Nephron progenitor cell (in vitro differentiated cells): Measurements from ENCODE around the gene ASIP.
"Not testable (repeated sequence)": the region's sequence is repeated elsewhere in the genome, so short reads cannot be mapped to it uniquely, and the experiment has no call there.

Source experiments
- DNase-seq: peaks from one replicate; pipeline ENCODE4 v3.0.0; 2021
- H3K27ac Mint-ChIP-seq: 2 replicates; pipeline ENCODE4 v1.8.0; 2021; ENCODE audit warnings: mild to moderate bottlenecking, moderate library complexity, mixed read lengths
- H3K27me3 Mint-ChIP-seq: 2 replicates; pipeline ENCODE4 v1.8.0; 2021; ENCODE audit warnings: mild to moderate bottlenecking, low read depth, mixed read lengths; ENCODE audit not compliant: poor library complexity
- H3K36me3 Mint-ChIP-seq: 2 replicates; pipeline ENCODE4 v1.8.0; 2021; ENCODE audit warnings: low read depth, mixed read lengths
- H3K4me1 Mint-ChIP-seq: 2 replicates; pipeline ENCODE4 v1.8.0; 2021; ENCODE audit warnings: mixed read lengths
- H3K4me3 Mint-ChIP-seq: 2 replicates; pipeline ENCODE4 v1.8.0; 2021; ENCODE audit warnings: mild to moderate bottlenecking, moderate library complexity, mixed read lengths
- H3K9me3 Mint-ChIP-seq: 2 replicates; pipeline ENCODE4 v1.8.0; 2021; ENCODE audit warnings: mild to moderate bottlenecking, moderate library complexity, mixed read lengths
- TF ChIP-seq, protein P1 (sequence below): fragments of 200-600 bp; sonication (generic); IDR thresholded peaks from 2 replicates; pipeline ENCODE4 v1.5.0; 2021; ENCODE audit warnings: antibody characterized with exemption

Gene ASIP

DNA sequence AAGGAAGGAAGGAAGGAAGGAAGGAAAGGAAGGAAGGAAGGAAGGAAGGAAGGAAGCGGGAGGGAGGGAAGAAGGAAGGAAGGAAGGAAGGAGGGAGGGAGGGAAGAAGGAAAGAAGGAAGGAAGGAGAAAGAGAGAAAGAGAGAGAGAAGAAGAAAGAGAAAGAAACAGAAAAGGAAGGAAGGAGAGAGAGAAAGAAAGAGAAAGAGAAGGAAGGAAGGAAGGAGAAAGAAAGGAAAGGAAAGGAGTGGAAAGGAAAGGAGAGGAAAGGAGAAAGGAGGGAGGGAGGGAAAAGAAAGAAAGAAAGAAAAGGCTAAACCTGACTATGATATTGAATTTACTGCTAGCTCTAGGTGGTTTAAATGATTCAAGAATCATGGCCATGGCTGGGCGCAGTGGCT, 5.3 kb upstream of the ASIP start:
- Mint-ChIP-seq H3K27ac (no peak overlapping the region), H3K9me3 (peaks cover 59% of the 10 kb centered on the region), H3K4me3 (no peak overlapping the region), H3K36me3 (peaks cover 19% of the 10 kb centered on the region), H3K27me3 (peaks cover 14% of the 10 kb centered on the region), H3K4me1 (no peaks in the 10 kb centered on the region)
- TF ChIP-seq, protein P1, sequence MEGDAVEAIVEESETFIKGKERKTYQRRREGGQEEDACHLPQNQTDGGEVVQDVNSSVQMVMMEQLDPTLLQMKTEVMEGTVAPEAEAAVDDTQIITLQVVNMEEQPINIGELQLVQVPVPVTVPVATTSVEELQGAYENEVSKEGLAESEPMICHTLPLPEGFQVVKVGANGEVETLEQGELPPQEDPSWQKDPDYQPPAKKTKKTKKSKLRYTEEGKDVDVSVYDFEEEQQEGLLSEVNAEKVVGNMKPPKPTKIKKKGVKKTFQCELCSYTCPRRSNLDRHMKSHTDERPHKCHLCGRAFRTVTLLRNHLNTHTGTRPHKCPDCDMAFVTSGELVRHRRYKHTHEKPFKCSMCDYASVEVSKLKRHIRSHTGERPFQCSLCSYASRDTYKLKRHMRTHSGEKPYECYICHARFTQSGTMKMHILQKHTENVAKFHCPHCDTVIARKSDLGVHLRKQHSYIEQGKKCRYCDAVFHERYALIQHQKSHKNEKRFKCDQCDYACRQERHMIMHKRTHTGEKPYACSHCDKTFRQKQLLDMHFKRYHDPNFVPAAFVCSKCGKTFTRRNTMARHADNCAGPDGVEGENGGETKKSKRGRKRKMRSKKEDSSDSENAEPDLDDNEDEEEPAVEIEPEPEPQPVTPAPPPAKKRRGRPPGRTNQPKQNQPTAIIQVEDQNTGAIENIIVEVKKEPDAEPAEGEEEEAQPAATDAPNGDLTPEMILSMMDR = no peak
- no peak for DNase-seq

DNA sequence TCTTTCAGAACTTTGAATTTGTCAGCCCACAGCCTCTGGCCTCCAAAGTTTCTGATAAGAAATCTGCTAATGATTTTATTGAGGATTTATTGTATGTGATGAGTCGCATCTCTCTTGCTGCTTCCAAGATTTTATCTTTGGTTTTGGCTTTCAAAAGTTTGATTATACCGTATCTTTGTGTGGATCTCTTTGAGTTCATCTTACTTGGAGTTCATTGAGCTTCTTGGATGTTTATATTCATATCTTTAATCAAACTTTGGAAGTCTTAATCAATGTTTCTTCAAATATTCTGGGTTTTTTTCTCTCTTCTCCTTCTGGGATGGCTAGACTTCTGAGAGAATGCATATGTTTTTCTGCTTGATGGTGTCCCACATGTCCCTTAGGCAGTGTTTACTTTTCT, 3.3 kb upstream of the ASIP start:
- peaks cover 7% of the 10 kb centered on the region for H3K4me1 Mint-ChIP-seq
- TF ChIP-seq, protein P1 = no peak
- no peak overlapping the region for H3K27ac Mint-ChIP-seq
- peaks cover 19% of the 10 kb centered on the region for H3K36me3 Mint-ChIP-seq
- H3K4me3 Mint-ChIP-seq = no peak overlapping the region
- H3K9me3 Mint-ChIP-seq = peaks cover 49% of the 10 kb centered on the region
- DNase-seq = no peak
- peaks cover 11% of the 10 kb centered on the region for H3K27me3 Mint-ChIP-seq

DNA sequence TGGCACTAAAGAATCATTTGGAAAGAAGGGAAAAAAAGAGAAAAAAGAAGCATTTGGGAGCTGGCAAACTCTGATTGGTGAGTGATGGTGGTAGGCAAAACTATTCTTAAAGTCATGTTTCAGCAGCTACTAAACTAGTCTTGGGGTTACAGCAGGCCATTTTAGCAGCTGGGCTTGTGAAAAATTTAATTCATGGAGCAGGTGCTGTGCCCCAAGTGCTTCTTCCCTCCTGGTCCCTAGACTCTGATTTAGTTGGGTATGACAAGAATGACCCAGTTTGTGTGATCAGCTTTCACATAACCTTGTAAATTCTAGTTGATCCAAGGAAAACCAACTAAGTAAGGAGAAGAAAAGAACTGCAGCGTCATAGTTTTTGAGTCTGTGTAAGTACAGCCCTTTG, 1.1 kb upstream of the ASIP start:
- Mint-ChIP-seq H3K36me3 (peaks cover 19% of the 10 kb centered on the region), H3K27ac (no peak overlapping the region), H3K4me3 (no peak overlapping the region), H3K4me1 (peaks cover 10% of the 10 kb centered on the region), H3K27me3 (peaks cover 8% of the 10 kb centered on the region), H3K9me3 (peaks cover 43% of the 10 kb centered on the region)
- DNase-seq = no peak
- TF ChIP-seq, protein P1 = no peak

DNA sequence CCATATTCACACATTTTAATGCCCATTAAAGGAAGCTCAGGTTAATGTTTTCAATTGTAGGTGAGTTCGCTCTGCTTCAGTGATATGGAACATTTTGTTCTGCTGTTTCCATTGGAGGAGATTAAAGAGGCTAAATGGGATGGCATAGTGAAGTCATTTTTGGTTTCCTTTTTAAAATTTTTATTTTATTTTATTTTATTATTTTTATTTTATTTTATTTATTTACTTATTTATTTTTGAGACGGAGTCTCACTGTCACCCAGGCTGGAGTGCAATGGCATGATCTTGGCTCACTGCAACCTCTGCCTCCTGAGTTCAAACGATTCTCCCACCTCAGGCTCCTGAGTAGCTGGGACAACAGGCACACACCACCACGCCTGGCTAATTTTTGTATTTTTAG, 792 bp downstream of the ASIP start:
- peaks cover 19% of the 10 kb centered on the region for H3K36me3 Mint-ChIP-seq
- H3K27ac Mint-ChIP-seq, DNase-seq, H3K4me1 Mint-ChIP-seq, H3K27me3 Mint-ChIP-seq, H3K4me3 Mint-ChIP-seq: not testable (repeated sequence)
- peaks cover 29% of the 10 kb centered on the region for H3K9me3 Mint-ChIP-seq

DNA sequence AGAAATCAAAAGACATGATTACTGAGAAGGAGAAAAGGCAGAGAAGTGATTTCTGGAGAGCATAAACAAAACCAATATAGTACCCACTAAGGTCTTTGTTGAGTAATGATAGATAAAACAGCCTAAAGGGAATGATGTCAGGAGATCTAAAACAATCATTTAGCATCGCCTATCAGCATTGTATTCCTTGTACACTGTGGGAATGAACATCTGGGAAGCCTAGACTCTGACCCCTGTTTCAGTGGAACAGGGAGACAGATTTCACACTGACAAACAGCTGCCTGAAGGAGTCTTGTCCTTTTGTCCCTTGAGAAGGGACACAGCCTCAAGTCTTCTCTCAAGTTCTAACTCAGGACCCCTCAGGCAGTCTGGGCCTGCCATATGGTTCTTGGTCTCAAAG, 1.7 kb downstream of the ASIP start:
- peaks cover 10% of the 10 kb centered on the region for H3K4me1 Mint-ChIP-seq
- H3K27me3 Mint-ChIP-seq = peaks cover 6% of the 10 kb centered on the region
- H3K27ac Mint-ChIP-seq = no peak overlapping the region
- H3K36me3 Mint-ChIP-seq = peaks cover 12% of the 10 kb centered on the region
- peaks cover 20% of the 10 kb centered on the region for H3K9me3 Mint-ChIP-seq
- TF ChIP-seq, protein P1 = no peak
- DNase-seq = no peak
- H3K4me3 Mint-ChIP-seq = no peak overlapping the region

DNA sequence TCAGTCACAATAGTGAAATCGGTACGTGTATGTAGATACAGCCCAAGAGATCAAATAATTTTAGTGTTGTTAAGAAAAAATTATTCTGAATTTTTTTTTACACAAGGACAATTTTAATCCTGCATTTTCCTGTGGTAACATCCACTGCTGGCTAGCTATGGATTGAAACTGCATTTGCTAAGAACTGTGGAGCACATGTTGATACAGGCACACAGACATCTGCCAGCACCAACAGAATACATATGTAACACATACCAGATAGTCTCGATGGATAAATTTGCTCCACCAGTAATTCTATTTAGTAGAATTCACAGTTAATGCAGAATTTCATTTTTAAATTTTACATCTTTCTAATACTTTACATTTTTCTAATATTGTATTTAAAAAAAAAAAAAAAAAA, 2.2 kb downstream of the ASIP start:
- DNase-seq = no peak
- peaks cover 10% of the 10 kb centered on the region for H3K4me1 Mint-ChIP-seq

More for the DNA sequence above, 2.2 kb downstream of the ASIP start:
- Mint-ChIP-seq H3K27me3 (peaks cover 3% of the 10 kb centered on the region), H3K9me3 (peaks cover 15% of the 10 kb centered on the region), H3K27ac (no peak overlapping the region), H3K4me3 (no peak overlapping the region), H3K36me3 (peaks cover 7% of the 10 kb centered on the region)
- TF ChIP-seq, protein P1 = no peak
